Tibial nerve (tissue), 4 donors: ENCODE measurements around the gene VSTM4.

Experiments used
- EP300 ChIP-seq, 2 donors: sonication (generic); formaldehyde crosslinking; IDR thresholded peaks; one replicate each; pipeline ENCODE4 v1.6.1; 2017; ENCODE audit warnings: antibody characterized with exemption in 2 of 2, mild to moderate bottlenecking in 1 of 2
- POLR2A ChIP-seq, 2 donors: fragments of 450-650 bp; IDR thresholded peaks; one replicate each; pipeline ENCODE4 v1.6.1; 2017; ENCODE audit warnings: antibody characterized with exemption in 2 of 2, mild to moderate bottlenecking in 2 of 2, moderate library complexity in 2 of 2
- TF ChIP-seq, protein P1 (sequence below), 5 experiments: fragments of 200-600 bp in 3 of 5; fragments of 450-650 bp in 2 of 5; sonication (generic) in 3 of 5; IDR thresholded peaks; one replicate each; pipeline ENCODE4 v1.5.1; 2016 to 2019; ENCODE audit warnings: antibody characterized with exemption in 5 of 5, mild to moderate bottlenecking in 3 of 5, moderate library complexity in 2 of 5

DNA sequence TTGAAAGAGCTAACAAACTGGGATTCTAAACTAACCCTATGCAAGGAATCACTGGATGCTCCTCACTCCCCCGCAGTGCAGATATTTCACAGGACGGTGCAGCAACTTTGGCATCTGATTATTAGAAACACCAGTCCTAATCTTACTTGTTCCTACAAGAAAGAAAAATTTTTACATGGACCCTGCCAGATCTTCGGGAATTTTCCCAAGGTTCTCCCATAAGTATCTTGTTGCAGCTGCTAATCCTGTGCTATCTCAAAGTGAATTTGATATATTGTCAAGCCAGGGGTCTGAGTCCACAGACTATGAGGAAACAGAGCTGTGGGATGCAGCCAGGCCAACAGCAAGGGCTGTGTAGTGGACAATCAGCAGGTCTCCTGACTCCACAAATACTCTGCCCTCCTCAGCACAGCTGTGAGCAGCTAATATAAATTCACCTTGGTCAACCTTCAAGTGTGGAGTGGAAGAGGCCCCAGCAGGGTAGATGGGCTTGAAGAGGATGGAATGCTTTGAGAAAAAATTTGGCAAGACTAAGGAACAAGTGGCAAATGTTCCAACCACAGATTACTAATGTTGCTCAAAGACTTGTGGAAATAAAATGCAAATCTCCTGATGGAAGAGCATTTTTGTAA is 25.6 kb downstream of the VSTM4 start:
- TF ChIP-seq, protein P1, sequence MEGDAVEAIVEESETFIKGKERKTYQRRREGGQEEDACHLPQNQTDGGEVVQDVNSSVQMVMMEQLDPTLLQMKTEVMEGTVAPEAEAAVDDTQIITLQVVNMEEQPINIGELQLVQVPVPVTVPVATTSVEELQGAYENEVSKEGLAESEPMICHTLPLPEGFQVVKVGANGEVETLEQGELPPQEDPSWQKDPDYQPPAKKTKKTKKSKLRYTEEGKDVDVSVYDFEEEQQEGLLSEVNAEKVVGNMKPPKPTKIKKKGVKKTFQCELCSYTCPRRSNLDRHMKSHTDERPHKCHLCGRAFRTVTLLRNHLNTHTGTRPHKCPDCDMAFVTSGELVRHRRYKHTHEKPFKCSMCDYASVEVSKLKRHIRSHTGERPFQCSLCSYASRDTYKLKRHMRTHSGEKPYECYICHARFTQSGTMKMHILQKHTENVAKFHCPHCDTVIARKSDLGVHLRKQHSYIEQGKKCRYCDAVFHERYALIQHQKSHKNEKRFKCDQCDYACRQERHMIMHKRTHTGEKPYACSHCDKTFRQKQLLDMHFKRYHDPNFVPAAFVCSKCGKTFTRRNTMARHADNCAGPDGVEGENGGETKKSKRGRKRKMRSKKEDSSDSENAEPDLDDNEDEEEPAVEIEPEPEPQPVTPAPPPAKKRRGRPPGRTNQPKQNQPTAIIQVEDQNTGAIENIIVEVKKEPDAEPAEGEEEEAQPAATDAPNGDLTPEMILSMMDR (IDR thresholded peaks at IDR 0.05): no peak
- TF ChIP-seq POLR2A (IDR thresholded peaks at IDR 0.05): no peak
- no peak for TF ChIP-seq EP300 (IDR thresholded peaks at IDR 0.05)
